ENCODE data around the gene STX11. TPM values are rescaled to one million over a fixed set of nuclear protein-coding genes. Genes with fewer than 3 reads are reported as not detected.

The STX11 gene
- total and polyA plus RNA-seq, 10 of the 15 experiments (the other 5 are each of a cell fraction or from before 2014, with no cell fraction given) = 0.66 to 38.1 (median 19.8) TPM

DNA sequence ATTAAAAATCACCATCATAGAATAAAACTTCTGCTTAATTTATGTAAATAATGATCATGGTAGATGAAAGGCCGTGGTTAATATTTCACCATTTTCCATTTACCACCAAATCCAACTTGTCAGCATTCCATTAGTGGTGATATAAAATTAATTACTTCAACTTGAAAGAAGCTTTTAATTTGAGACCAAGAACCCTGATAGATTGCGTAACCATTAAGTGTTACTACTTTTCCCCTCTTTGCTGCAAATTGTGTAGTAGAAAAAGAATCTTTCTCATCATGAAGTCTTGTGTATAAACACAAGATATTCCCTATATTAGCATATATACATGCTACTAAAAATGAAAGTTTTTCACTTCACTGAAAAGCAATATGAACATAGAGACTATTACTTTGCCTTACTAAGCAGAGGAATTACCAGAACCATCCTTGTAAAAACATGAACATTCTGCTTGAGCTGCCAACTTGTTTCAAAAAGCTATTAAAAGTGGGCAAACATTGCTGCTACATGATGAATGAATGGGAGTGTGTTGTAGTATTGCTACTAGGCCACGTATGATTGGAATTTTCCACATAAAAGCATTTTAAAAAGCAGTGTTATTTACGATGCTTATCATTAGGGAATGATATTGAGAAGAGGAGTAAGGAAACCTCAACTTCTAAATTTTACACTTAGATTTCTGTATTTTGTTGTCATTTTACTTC lies 35.0 kb downstream of the STX11 start:
- RAD21 ChIA-PET (ENCODE audit: unreplicated experiment) = no interaction called here
- POLR2A ChIA-PET = no interaction called here
- ATAC-seq (no peak), FAIRE-seq (no peak), DNase-seq (ENCODE audit: low read depth, low spot score) (no peak)
- Histone ChIP-seq H3K4me2 (ENCODE audit: control insufficient read depth, insufficient read depth) (no peak overlapping the region), H3K4me1 (ENCODE audit: control insufficient read depth, insufficient read depth, low read length) (peaks cover 7% of the 10 kb centered on the region), H3K4me3 (no peak overlapping the region), H3K27ac (ENCODE audit: control insufficient read depth, insufficient read depth) (no peak overlapping the region), H3K36me3 (ENCODE audit: control insufficient read depth in 2 of 2, insufficient read depth in 2 of 2, low read length in 1 of 2) (peaks cover 11 to 22% of the 10 kb centered on the region in 2 experiments; a peak in 3 of 4 replicates), H3K79me2 (ENCODE audit: control insufficient read depth, insufficient read depth, low read length) (peaks cover 8% of the 10 kb centered on the region), H3K9me3 (replicated peaks; ENCODE audit: control insufficient read depth, insufficient read depth, low read length) (no peaks in the 10 kb centered on the region; the same call in 1 of the 3 replicates), H3K27me3 (replicated peaks in 1 of 2; ENCODE audit: control insufficient read depth in 2 of 2, insufficient read depth in 2 of 2, low read length in 1 of 2) (no peaks in the 10 kb centered on the region), H4K20me1 (ENCODE audit: control insufficient read depth, insufficient read depth) (no peaks in the 10 kb centered on the region), H3K9ac (ENCODE audit: control insufficient read depth, insufficient read depth, low read length) (no peak overlapping the region), H2AFZ (ENCODE audit: control insufficient read depth, low read depth, low read length) (no peak overlapping the region)
- CTCF ChIA-PET = interaction anchor here (1.0 kb wide), 2 partner anchors 69 to 245 kb away, joined by 3 to 6 read pairs; no protein-coding TSS in a partner anchor
- 96% methylated on average over 4 of the region's 4 CpGs for WGBS (ENCODE audit: insufficient coverage, insufficient replicate concordance, low lambda C conversion rate, missing lambda C conversion rate)
- intact Hi-C loops (cut with micrococcal nuclease; ENCODE audit: unreplicated experiment) = no loop called here
- no TSS peak for BruUV-seq (replicated peaks)
- in situ Hi-C loops (cut with MboI) = no loop called here
- SMC1A ChIA-PET (ENCODE audit: uncharacterized antibody, unreplicated experiment) = interaction anchor here (0.6 to 1.0 kb wide), 4 partner anchors 10 to 286 kb away, joined by 3 to 6 read pairs (median 3); no protein-coding TSS in a partner anchor
- TF ChIP-seq TCF3 (IDR thresholded peaks at IDR 0.05; ENCODE audit: borderline replicate concordance, insufficient read depth, low read depth, low read length) (no peak), RB1 (IDR thresholded peaks at IDR 0.05; ENCODE audit: borderline replicate concordance) (no peak), BACH1 (IDR thresholded peaks at IDR 0.05; ENCODE audit: borderline replicate concordance) (no peak), POU2F2 (IDR thresholded peaks at IDR 0.05; ENCODE audit: borderline replicate concordance, low read depth, low read length) (no peak), CREB1 (IDR thresholded peaks at IDR 0.05; ENCODE audit: low read depth) (no peak), ASH2L (IDR thresholded peaks at IDR 0.05; ENCODE audit: borderline replicate concordance, low read depth) (no peak), MEF2B (IDR thresholded peaks at IDR 0.05; ENCODE audit: partially characterized antibody, poor library complexity, severe bottlenecking) (no peak), STAT1 (conservative IDR thresholded peaks at IDR 0.05) (no peak), CBX3 (IDR thresholded peaks at IDR 0.05; ENCODE audit: borderline replicate concordance, low read depth) (no peak), MTA3 (IDR thresholded peaks at IDR 0.05; ENCODE audit: borderline replicate concordance, low read length) (no peak), CBX5 (IDR thresholded peaks at IDR 0.05; ENCODE audit: low read depth) (no peak), NR2C1 (IDR thresholded peaks at IDR 0.05) (no peak)
- TF ChIP-seq, protein P1, sequence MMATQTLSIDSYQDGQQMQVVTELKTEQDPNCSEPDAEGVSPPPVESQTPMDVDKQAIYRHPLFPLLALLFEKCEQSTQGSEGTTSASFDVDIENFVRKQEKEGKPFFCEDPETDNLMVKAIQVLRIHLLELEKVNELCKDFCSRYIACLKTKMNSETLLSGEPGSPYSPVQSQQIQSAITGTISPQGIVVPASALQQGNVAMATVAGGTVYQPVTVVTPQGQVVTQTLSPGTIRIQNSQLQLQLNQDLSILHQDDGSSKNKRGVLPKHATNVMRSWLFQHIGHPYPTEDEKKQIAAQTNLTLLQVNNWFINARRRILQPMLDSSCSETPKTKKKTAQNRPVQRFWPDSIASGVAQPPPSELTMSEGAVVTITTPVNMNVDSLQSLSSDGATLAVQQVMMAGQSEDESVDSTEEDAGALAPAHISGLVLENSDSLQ (IDR thresholded peaks at IDR 0.05) = no peak
- TF ChIP-seq, protein P2, sequence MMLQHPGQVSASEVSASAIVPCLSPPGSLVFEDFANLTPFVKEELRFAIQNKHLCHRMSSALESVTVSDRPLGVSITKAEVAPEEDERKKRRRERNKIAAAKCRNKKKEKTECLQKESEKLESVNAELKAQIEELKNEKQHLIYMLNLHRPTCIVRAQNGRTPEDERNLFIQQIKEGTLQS (IDR thresholded peaks at IDR 0.05; ENCODE audit: borderline replicate concordance, extremely low read depth, low read depth, low read length) = no peak
- TF ChIP-seq, protein P3, sequence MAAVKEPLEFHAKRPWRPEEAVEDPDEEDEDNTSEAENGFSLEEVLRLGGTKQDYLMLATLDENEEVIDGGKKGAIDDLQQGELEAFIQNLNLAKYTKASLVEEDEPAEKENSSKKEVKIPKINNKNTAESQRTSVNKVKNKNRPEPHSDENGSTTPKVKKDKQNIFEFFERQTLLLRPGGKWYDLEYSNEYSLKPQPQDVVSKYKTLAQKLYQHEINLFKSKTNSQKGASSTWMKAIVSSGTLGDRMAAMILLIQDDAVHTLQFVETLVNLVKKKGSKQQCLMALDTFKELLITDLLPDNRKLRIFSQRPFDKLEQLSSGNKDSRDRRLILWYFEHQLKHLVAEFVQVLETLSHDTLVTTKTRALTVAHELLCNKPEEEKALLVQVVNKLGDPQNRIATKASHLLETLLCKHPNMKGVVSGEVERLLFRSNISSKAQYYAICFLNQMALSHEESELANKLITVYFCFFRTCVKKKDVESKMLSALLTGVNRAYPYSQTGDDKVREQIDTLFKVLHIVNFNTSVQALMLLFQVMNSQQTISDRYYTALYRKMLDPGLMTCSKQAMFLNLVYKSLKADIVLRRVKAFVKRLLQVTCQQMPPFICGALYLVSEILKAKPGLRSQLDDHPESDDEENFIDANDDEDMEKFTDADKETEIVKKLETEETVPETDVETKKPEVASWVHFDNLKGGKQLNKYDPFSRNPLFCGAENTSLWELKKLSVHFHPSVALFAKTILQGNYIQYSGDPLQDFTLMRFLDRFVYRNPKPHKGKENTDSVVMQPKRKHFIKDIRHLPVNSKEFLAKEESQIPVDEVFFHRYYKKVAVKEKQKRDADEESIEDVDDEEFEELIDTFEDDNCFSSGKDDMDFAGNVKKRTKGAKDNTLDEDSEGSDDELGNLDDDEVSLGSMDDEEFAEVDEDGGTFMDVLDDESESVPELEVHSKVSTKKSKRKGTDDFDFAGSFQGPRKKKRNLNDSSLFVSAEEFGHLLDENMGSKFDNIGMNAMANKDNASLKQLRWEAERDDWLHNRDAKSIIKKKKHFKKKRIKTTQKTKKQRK (IDR thresholded peaks at IDR 0.05; ENCODE audit: low read depth, low read length) = no peak
- TF ChIP-seq, protein P4, sequence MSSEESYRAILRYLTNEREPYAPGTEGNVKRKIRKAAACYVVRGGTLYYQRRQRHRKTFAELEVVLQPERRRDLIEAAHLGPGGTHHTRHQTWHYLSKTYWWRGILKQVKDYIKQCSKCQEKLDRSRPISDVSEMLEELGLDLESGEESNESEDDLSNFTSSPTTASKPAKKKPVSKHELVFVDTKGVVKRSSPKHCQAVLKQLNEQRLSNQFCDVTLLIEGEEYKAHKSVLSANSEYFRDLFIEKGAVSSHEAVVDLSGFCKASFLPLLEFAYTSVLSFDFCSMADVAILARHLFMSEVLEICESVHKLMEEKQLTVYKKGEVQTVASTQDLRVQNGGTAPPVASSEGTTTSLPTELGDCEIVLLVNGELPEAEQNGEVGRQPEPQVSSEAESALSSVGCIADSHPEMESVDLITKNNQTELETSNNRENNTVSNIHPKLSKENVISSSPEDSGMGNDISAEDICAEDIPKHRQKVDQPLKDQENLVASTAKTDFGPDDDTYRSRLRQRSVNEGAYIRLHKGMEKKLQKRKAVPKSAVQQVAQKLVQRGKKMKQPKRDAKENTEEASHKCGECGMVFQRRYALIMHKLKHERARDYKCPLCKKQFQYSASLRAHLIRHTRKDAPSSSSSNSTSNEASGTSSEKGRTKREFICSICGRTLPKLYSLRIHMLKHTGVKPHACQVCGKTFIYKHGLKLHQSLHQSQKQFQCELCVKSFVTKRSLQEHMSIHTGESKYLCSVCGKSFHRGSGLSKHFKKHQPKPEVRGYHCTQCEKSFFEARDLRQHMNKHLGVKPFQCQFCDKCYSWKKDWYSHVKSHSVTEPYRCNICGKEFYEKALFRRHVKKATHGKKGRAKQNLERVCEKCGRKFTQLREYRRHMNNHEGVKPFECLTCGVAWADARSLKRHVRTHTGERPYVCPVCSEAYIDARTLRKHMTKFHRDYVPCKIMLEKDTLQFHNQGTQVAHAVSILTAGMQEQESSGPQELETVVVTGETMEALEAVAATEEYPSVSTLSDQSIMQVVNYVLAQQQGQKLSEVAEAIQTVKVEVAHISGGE (CRISPR knock-in tag; IDR thresholded peaks at IDR 0.05) = no peak

Data from GM12878 (cell line).